ENCODE measurements around the gene BAHCC1.

- TF ChIP-seq NELFE (IDR thresholded peaks at IDR 0.05; ENCODE audit: insufficient read depth, insufficient read length) = no peak
- no peak for TF ChIP-seq ZFP36 (IDR thresholded peaks at IDR 0.05; ENCODE audit: low read depth, low read length, partially characterized antibody)
- TF ChIP-seq POLR2A (conservative IDR thresholded peaks at IDR 0.05) = no peak
- no peak for TF ChIP-seq CTCF (IDR thresholded peaks at IDR 0.05 in 2 of 3, conservative IDR thresholded peaks at IDR 0.05 in 1 of 3; ENCODE audit: insufficient read depth in 2 of 3, low read depth in 1 of 3, low read length in 3 of 3)
- TF ChIP-seq U2AF2 (optimal IDR thresholded peaks at IDR 0.05; ENCODE audit: low read depth, low read length) = no peak
- no peak for TF ChIP-seq FOXA1 (IDR thresholded peaks at IDR 0.05; ENCODE audit: borderline replicate concordance)
- no peak for TF ChIP-seq ZSCAN32 (CRISPR knock-in tag; IDR thresholded peaks at IDR 0.05)
Observed at GRCh38 chr17:81436294-81436849, 41.1 kb downstream of the BAHCC1 start.
